MM.1S (cell line): ENCODE data around the gene PRKCB.

ENCODE experiments used
- DNase-seq: peaks from one replicate; pipeline ENCODE4 v3.0.0-alpha.2; 2015
- H2AFZ ChIP-seq: fragments of 300-600 bp; sonication (generic); 2 replicates; pipeline ENCODE4 v1.6.0; 2016; ENCODE audit warnings: antibody characterized with exemption, low read length
- H3F3A ChIP-seq: fragments of 300-600 bp; sonication (generic); 2 replicates; pipeline ENCODE4 v1.6.1; 2016; ENCODE audit warnings: mild to moderate bottlenecking, antibody characterized with exemption, low read length, moderate library complexity, mixed read lengths; ENCODE audit not compliant: insufficient read depth
- H3K27ac ChIP-seq: fragments of 300-600 bp; sonication (generic); 2 replicates; pipeline ENCODE4 v1.5.1; 2016; ENCODE audit warnings: mild to moderate bottlenecking, low read length
- H3K27me3 ChIP-seq: fragments of 300-600 bp; sonication (generic); replicated peaks from 2 replicates; pipeline ENCODE4 v1.6.0; 2016; ENCODE audit warnings: low read length; ENCODE audit not compliant: insufficient read depth
- H3K36me3 ChIP-seq: fragments of 300-600 bp; sonication (generic); replicated peaks from 2 replicates; pipeline ENCODE4 v1.6.1; 2016; ENCODE audit warnings: mild to moderate bottlenecking, low read length, mixed read lengths; ENCODE audit not compliant: insufficient read depth
- H3K4me1 ChIP-seq: fragments of 300-600 bp; sonication (generic); 2 replicates; pipeline ENCODE4 v1.6.1; 2016; ENCODE audit warnings: low read length, mixed read lengths
- H3K4me2 ChIP-seq: fragments of 300-600 bp; sonication (generic); 2 replicates; pipeline ENCODE4 v1.6.0; 2016; ENCODE audit warnings: low read depth, low read length
- H3K4me3 ChIP-seq: fragments of 300-600 bp; sonication (generic); 2 replicates; pipeline ENCODE4 v1.5.1; 2016; ENCODE audit warnings: low read length, mixed read lengths
- H3K79me2 ChIP-seq: fragments of 300-600 bp; sonication (generic); 2 replicates; pipeline ENCODE4 v1.6.1; 2016; ENCODE audit warnings: mixed run types, low read length, mixed read lengths
- H3K9ac ChIP-seq: fragments of 300-600 bp; sonication (generic); 2 replicates; pipeline ENCODE4 v1.6.1; 2016; ENCODE audit warnings: low read length, mixed read lengths
- H3K9me2 ChIP-seq: fragments of 300-600 bp; sonication (generic); replicated peaks from 2 replicates; pipeline ENCODE4 v1.6.1; 2016; ENCODE audit warnings: mild to moderate bottlenecking, low read length, mixed read lengths; ENCODE audit not compliant: insufficient read depth
- H3K9me3 ChIP-seq: fragments of 300-600 bp; sonication (generic); replicated peaks from 2 replicates; pipeline ENCODE4 v1.6.1; 2016; ENCODE audit warnings: mild to moderate bottlenecking, low read length, mixed read lengths; ENCODE audit not compliant: insufficient read depth
- H4K20me1 ChIP-seq: fragments of 300-600 bp; sonication (generic); 2 replicates; pipeline ENCODE4 v1.6.1; 2016; ENCODE audit warnings: mild to moderate bottlenecking, low read length, moderate library complexity, mixed read lengths; ENCODE audit not compliant: insufficient read depth
- EZH2 ChIP-seq: fragments of 300-600 bp; sonication (generic); optimal IDR thresholded peaks from 2 replicates; pipeline ENCODE3; 2017; ENCODE audit warnings: low read depth, mild to moderate bottlenecking, antibody characterized with exemption, low read length, mixed read lengths
- EZH2phosphoT487 ChIP-seq: fragments of 300-600 bp; sonication (generic); IDR thresholded peaks from 2 replicates; pipeline ENCODE4 v1.6.1; 2018; ENCODE audit warnings: antibody characterized with exemption, low read length
- TF ChIP-seq, protein P1 (sequence below): fragments of 300-600 bp; sonication (generic); IDR thresholded peaks from 2 replicates; pipeline ENCODE4 v1.5.1; 2016; ENCODE audit warnings: antibody characterized with exemption, low read length, mixed read lengths

Gene PRKCB

DNA sequence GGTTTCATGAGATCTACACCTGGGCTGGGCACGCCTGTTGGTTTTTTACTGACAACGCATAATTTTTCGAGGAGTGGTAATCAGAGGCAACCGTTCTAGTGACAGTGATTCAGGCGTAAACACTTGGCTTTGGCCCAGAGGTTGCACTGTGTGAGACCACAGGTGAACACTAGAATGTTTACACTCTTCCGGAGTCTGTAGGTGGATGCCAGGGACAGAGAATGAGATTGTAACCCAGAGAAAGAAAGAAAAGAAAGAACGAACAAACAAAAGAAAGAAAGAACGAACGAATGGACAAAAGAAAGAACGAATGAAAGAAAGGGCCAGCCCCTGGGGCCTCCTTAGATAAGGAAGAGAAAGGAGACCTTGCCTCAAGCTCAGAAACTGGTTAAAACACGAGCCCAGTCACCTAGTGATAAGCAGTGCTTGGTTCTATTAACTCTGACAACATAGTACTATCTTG lies 113.2 kb downstream of the PRKCB start:
- TF ChIP-seq, protein P1, sequence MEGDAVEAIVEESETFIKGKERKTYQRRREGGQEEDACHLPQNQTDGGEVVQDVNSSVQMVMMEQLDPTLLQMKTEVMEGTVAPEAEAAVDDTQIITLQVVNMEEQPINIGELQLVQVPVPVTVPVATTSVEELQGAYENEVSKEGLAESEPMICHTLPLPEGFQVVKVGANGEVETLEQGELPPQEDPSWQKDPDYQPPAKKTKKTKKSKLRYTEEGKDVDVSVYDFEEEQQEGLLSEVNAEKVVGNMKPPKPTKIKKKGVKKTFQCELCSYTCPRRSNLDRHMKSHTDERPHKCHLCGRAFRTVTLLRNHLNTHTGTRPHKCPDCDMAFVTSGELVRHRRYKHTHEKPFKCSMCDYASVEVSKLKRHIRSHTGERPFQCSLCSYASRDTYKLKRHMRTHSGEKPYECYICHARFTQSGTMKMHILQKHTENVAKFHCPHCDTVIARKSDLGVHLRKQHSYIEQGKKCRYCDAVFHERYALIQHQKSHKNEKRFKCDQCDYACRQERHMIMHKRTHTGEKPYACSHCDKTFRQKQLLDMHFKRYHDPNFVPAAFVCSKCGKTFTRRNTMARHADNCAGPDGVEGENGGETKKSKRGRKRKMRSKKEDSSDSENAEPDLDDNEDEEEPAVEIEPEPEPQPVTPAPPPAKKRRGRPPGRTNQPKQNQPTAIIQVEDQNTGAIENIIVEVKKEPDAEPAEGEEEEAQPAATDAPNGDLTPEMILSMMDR, result no peak
- TF ChIP-seq EZH2phosphoT487, result no peak
- no peak for TF ChIP-seq EZH2
- Histone ChIP-seq H3K36me3 (no peaks in the 10 kb centered on the region), H2AFZ (no peak overlapping the region), H3K4me1 (no peaks in the 10 kb centered on the region), H3K9me2 (no peaks in the 10 kb centered on the region), H3K9me3 (no peaks in the 10 kb centered on the region), H3K27ac (no peak overlapping the region), H3K4me2 (no peak overlapping the region), H4K20me1 (no peaks in the 10 kb centered on the region), H3K9ac (no peak overlapping the region), H3K27me3 (no peaks in the 10 kb centered on the region), H3K4me3 (no peak overlapping the region), H3F3A (no peaks in the 10 kb centered on the region), H3K79me2 (no peaks in the 10 kb centered on the region)
- no peak for DNase-seq

DNA sequence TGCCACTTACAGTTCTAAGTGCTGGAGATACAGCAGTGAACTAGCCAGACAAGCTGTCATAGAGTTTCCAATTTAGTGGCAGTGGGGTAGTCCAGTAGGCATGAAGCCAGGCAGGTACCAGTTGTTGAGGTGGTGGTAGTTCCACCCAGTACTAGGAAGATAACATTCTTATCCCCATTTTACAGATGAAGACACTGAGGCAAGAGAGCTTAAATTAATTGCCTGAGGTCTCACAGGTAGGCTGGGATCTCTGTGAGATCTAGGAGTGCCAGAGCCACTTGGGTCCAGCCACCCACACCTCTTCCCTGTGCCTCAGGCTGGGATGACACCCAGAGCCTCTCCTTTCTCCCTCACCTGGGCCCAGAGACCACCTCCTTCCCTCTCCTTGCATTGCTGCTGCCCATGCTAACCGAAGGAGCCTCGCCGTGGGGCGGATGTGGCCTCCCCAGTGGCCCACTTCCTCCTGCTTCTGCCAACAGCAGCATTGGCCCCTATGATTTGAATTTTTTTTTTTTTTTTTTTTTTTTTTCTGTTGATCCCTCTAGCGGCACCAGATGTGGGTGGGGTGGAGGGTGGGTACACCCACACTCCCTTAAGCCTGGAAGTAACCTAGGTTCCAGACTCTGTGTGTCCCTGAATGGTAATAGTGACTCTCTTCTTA lies 114.0 kb downstream of the PRKCB start:
- no peaks in the 10 kb centered on the region for H4K20me1 ChIP-seq
- H3K4me2 ChIP-seq, result no peak overlapping the region
- no peak overlapping the region for H3K9ac ChIP-seq
- H3K27me3 ChIP-seq, result no peaks in the 10 kb centered on the region
- H3K9me3 ChIP-seq, result no peaks in the 10 kb centered on the region
- no peak for TF ChIP-seq EZH2phosphoT487
- TF ChIP-seq, protein P1, result no peak
- TF ChIP-seq EZH2, result no peak
- H3K36me3 ChIP-seq, result no peaks in the 10 kb centered on the region
- H3K4me3 ChIP-seq, result no peak overlapping the region
- no peaks in the 10 kb centered on the region for H3K4me1 ChIP-seq
- H3K79me2 ChIP-seq, result no peaks in the 10 kb centered on the region
- no peak for DNase-seq
- H3F3A ChIP-seq, result no peaks in the 10 kb centered on the region
- H2AFZ ChIP-seq, result no peak overlapping the region
- no peaks in the 10 kb centered on the region for H3K9me2 ChIP-seq
- H3K27ac ChIP-seq, result no peak overlapping the region

DNA sequence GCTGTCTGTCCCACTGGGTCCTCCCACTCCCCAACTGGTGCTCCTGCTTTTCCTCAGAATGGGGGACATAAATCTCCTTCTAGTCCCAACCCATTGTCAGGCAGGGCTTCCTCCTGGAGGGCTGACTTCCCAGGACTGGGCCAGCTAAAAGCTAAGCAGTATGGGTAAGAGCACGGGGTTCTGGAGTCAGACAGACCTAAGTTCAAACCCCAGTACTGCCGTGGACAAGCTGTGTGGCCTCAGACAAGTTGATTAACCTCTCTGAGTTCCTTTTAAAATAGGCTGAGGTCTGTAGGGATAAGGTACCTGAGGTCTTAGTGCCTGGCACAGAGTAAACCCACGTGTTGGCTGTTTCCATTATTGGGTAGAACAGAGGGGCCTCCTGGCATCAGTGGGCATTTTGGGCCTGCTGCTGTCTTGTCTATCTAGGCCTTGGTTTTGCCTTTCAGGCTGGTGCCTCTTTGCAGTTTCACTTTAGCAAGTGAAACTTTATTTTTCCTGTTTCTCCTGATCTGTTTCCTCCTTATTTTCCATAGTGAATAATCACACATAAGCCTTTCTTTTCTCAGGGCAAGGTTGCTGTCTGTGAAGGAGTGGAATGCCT lies 114.6 kb downstream of the PRKCB start:
- no peak overlapping the region for H3K4me3 ChIP-seq
- H3K4me1 ChIP-seq, result no peaks in the 10 kb centered on the region
- no peak overlapping the region for H3K27ac ChIP-seq
- H4K20me1 ChIP-seq, result no peaks in the 10 kb centered on the region
- no peaks in the 10 kb centered on the region for H3K79me2 ChIP-seq
- H3K36me3 ChIP-seq, result no peaks in the 10 kb centered on the region
- H3F3A ChIP-seq, result no peaks in the 10 kb centered on the region
- H3K9me3 ChIP-seq, result no peaks in the 10 kb centered on the region
- no peak for DNase-seq
- H3K9ac ChIP-seq, result no peak overlapping the region
- no peak overlapping the region for H2AFZ ChIP-seq
- no peaks in the 10 kb centered on the region for H3K27me3 ChIP-seq
- TF ChIP-seq, protein P1, result no peak
- H3K4me2 ChIP-seq, result no peak overlapping the region
- H3K9me2 ChIP-seq, result no peaks in the 10 kb centered on the region
